ENCODE data around the gene TKTL1. TPM values are rescaled to one million over a fixed set of nuclear protein-coding genes. Genes with fewer than 3 reads are reported as not detected.

Gene TKTL1
- total RNA-seq, 1 donor from 2014 or later, result not detected

GRCh38 chrX:154375156-154375504, 79.5 kb downstream of the TKTL1 start:
- no peak for TF ChIP-seq CTCF (IDR thresholded peaks at IDR 0.05; ENCODE audit: insufficient read depth, low read length, severe bottlenecking)
- Histone ChIP-seq H3K36me3 (ENCODE audit: control insufficient read depth, insufficient read depth, low read length) (no peaks in the 10 kb centered on the region), H3K27me3 (ENCODE audit: control insufficient read depth, insufficient read depth, low read length) (no peaks in the 10 kb centered on the region), H3K4me3 (ENCODE audit: low read depth, low read length) (peak overlapping the region; percentile 36)
- FAIRE-seq (no peak), DNase-seq (ENCODE audit: low read depth) (no peak)

GRCh38 chrX:154376774-154377173, 81.2 kb downstream of the TKTL1 start:
- Histone ChIP-seq H3K4me3 (ENCODE audit: low read depth, low read length) (no peak overlapping the region), H3K36me3 (ENCODE audit: control insufficient read depth, insufficient read depth, low read length) (peaks cover 4% of the 10 kb centered on the region), H3K27me3 (ENCODE audit: control insufficient read depth, insufficient read depth, low read length) (no peaks in the 10 kb centered on the region)
- DNase-seq (ENCODE audit: low read depth), result no peak
- TF ChIP-seq CTCF (IDR thresholded peaks at IDR 0.05; ENCODE audit: insufficient read depth, low read length, severe bottlenecking), result no peak
- FAIRE-seq, result no peak

- no peaks in the 10 kb centered on the region for H3K27me3 ChIP-seq (ENCODE audit: control insufficient read depth, insufficient read depth, low read length)
- H3K36me3 ChIP-seq (ENCODE audit: control insufficient read depth, insufficient read depth, low read length), result peaks cover 4% of the 10 kb centered on the region
- DNase-seq (ENCODE audit: low read depth), result peak; percentile 54
- FAIRE-seq, result no peak
- TF ChIP-seq CTCF (IDR thresholded peaks at IDR 0.05; ENCODE audit: insufficient read depth, low read length, severe bottlenecking), result no peak
- peak overlapping the region; percentile 42 for H3K4me3 ChIP-seq (ENCODE audit: low read depth, low read length)
These were observed 82.6 kb downstream of the TKTL1 start for GRCh38 chrX:154378059-154378798.

- peaks cover 4% of the 10 kb centered on the region for H3K36me3 ChIP-seq (ENCODE audit: control insufficient read depth, insufficient read depth, low read length)
- H3K27me3 ChIP-seq (ENCODE audit: control insufficient read depth, insufficient read depth, low read length), result no peaks in the 10 kb centered on the region
- FAIRE-seq (no peak), DNase-seq (ENCODE audit: low read depth) (peak; percentile 85)
- H3K4me3 ChIP-seq (ENCODE audit: low read depth, low read length), result peak within 1 kb of the TSS; percentile 68
- no peak for TF ChIP-seq CTCF (IDR thresholded peaks at IDR 0.05; ENCODE audit: insufficient read depth, low read length, severe bottlenecking)
These were observed 83.4 kb downstream of the TKTL1 start, which contains the start of gene EMD for GRCh38 chrX:154378799-154379568. Gene EMD (plus strand): TSS chrX:154379295. CDS start chrX:154379485, 190 bp downstream.

GRCh38 chrX:154379569-154379951, 84.0 kb downstream of the TKTL1 start:
- H3K4me3 ChIP-seq (ENCODE audit: low read depth, low read length), result peak overlapping the region; percentile 68
- no peak for DNase-seq (ENCODE audit: low read depth)
- H3K36me3 ChIP-seq (ENCODE audit: control insufficient read depth, insufficient read depth, low read length), result peaks cover 4% of the 10 kb centered on the region
- FAIRE-seq, result no peak
- H3K27me3 ChIP-seq (ENCODE audit: control insufficient read depth, insufficient read depth, low read length), result no peaks in the 10 kb centered on the region
- TF ChIP-seq CTCF (IDR thresholded peaks at IDR 0.05; ENCODE audit: insufficient read depth, low read length, severe bottlenecking), result no peak

Other genes with a start within 250 kb of the TKTL1 start
- gene MECP2, start 198.1 kb upstream of the TKTL1 start, total RNA-seq, result 21.1 and 28.9 TPM in 2 replicates
- gene OPN1LW, start 151.6 kb upstream of the TKTL1 start, total RNA-seq, result not detected in 2 replicates
- gene OPN1MW, start 113.2 kb upstream of the TKTL1 start, total RNA-seq, result not detected in 2 replicates
- not detected in 2 replicates for gene OPN1MW2, start 76.0 kb upstream of the TKTL1 start, total RNA-seq
- not detected in 2 replicates for gene OPN1MW3, start 38.2 kb upstream of the TKTL1 start, total RNA-seq
- not detected in 2 replicates for gene TEX28, start 671 bp upstream of the TKTL1 start, total RNA-seq
- gene FLNA, start 78.8 kb downstream of the TKTL1 start, total RNA-seq, result 676 and 858 TPM in 2 replicates
- 16.1 and 27.3 TPM in 2 replicates for gene EMD, start 83.5 kb downstream of the TKTL1 start, total RNA-seq
- 2,240 and 6,023 TPM in 2 replicates for gene RPL10, start 102.6 kb downstream of the TKTL1 start, total RNA-seq
- 38.7 and 70.7 TPM in 2 replicates for gene DNASE1L1, start 113.5 kb downstream of the TKTL1 start, total RNA-seq
- gene TAFAZZIN, start 115.7 kb downstream of the TKTL1 start, total RNA-seq, result 20.6 and 22.4 TPM in 2 replicates
- 44.0 and 51.7 TPM in 2 replicates for gene ATP6AP1, start 132.9 kb downstream of the TKTL1 start, total RNA-seq
- gene GDI1, start 141.4 kb downstream of the TKTL1 start, total RNA-seq, result 87.2 and 98.5 TPM in 2 replicates
- 88.5 and 90.4 TPM in 2 replicates for gene FAM50A, start 148.3 kb downstream of the TKTL1 start, total RNA-seq
- 6.1 and 8.7 TPM in 2 replicates for gene PLXNA3, start 162.5 kb downstream of the TKTL1 start, total RNA-seq
- 7.2 and 14.7 TPM in 2 replicates for gene LAGE3, start 183.5 kb downstream of the TKTL1 start, total RNA-seq
- 36.6 and 59.2 TPM in 2 replicates for gene UBL4A, start 190.8 kb downstream of the TKTL1 start, total RNA-seq
- 7.4 and 13.4 TPM in 2 replicates for gene SLC10A3, start 194.8 kb downstream of the TKTL1 start, total RNA-seq
- 33.2 and 36.6 TPM in 2 replicates for gene FAM3A, start 220.4 kb downstream of the TKTL1 start, total RNA-seq